ENCODE measurements around the gene GLP2R.

The GLP2R gene

GRCh38 chr17:9922012-9922848 is 96.5 kb downstream of the GLP2R start:
- TF ChIP-seq CTCF (IDR thresholded peaks at IDR 0.05; ENCODE audit: borderline replicate concordance, insufficient read depth, low read depth, low read length), result no peak
- no peak overlapping the region for H3K4me3 ChIP-seq (ENCODE audit: low read depth, low read length)

GRCh38 chr17:9924735-9925191 is 99.0 kb downstream of the GLP2R start:
- TF ChIP-seq CTCF (IDR thresholded peaks at IDR 0.05; ENCODE audit: borderline replicate concordance, insufficient read depth, low read depth, low read length), result peak; percentile 68
- no peak overlapping the region for H3K4me3 ChIP-seq (ENCODE audit: low read depth, low read length)

GRCh38 chr17:9925457-9925856 is 99.7 kb downstream of the GLP2R start:
- no peak for TF ChIP-seq CTCF (IDR thresholded peaks at IDR 0.05; ENCODE audit: borderline replicate concordance, insufficient read depth, low read depth, low read length)
- H3K4me3 ChIP-seq (ENCODE audit: low read depth, low read length), result no peak overlapping the region

- no peak overlapping the region for H3K4me3 ChIP-seq (ENCODE audit: low read depth, low read length)
- no peak for TF ChIP-seq CTCF (IDR thresholded peaks at IDR 0.05; ENCODE audit: borderline replicate concordance, insufficient read depth, low read depth, low read length)
Observed at GRCh38 chr17:9926150-9926804, 100.6 kb downstream of the GLP2R start.

- no peak overlapping the region for H3K4me3 ChIP-seq (ENCODE audit: low read depth, low read length)
- TF ChIP-seq CTCF (IDR thresholded peaks at IDR 0.05; ENCODE audit: borderline replicate concordance, insufficient read depth, low read depth, low read length), result no peak
Observed at GRCh38 chr17:9928601-9929333, 103.0 kb downstream of the GLP2R start.

- no peak for TF ChIP-seq CTCF (IDR thresholded peaks at IDR 0.05; ENCODE audit: borderline replicate concordance, insufficient read depth, low read depth, low read length)
Observed at GRCh38 chr17:9929871-9930270, 104.1 kb downstream of the GLP2R start.

More at GRCh38 chr17:9929871-9930270, 104.1 kb downstream of the GLP2R start:
- no peak overlapping the region for H3K4me3 ChIP-seq (ENCODE audit: low read depth, low read length)

Data from GM12875 (cell line).